ENCODE results near the gene CAMK4.

GRCh38 chr5:111294551-111294950 is 70.4 kb downstream of the CAMK4 start:
- TF ChIP-seq CTCF (IDR thresholded peaks at IDR 0.05) (no peak), POLR2A (IDR thresholded peaks at IDR 0.05) (no peak)
